ENCODE measurements around the gene BCL7C. TPM values are rescaled to one million over a fixed set of nuclear protein-coding genes. Genes with fewer than 3 reads are reported as not detected.

BCL7C gene
- polyA plus RNA-seq, 1 experiment, result 27.7 TPM

DNA sequence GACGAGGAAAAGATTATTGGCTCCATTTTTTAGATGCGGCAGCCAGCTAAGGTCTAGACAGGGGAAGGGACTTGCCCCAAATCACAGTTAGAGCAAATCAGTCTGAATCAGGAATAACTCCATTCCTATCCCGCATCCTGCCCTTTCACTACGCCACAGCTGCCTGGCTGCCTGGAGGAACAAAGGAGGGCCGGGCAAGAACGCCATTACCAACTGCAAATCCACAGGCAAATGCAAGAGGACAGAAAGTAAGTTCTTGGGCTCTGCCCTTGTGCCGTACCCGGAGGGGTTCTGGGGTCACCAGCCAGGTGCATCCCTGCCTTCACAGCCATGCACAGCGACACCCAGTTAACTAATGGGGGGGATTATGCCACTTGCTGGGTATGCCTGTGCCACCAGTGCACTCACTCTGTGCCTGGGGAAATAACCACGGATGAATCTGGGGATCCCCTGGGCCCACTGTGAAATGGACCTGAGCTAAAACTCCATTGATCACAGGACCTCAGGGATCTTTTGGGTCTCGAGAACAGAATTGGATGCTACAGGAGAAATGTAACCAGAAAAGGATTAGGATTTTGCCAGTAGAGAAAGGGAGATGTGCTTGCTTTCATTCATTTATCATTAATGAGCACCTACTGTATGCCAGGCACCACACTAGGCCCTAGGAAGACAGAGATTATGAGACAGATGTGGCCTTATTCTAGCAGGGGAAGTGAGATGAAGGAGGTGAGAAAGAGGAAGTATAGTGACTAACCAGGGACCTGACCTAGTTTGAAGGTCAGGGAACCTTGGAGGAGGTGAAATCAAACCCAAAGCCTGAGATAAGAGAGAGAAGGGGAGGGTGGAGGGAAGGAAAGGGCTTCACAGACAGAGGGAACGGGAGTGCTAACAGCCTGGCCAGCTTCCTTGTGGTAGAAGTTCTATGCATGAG lies 17.7 kb downstream of the BCL7C start:
- Histone ChIP-seq H3K9me3 (ENCODE audit: control insufficient read depth, insufficient read depth, low read length) (peaks cover 3% of the 10 kb centered on the region; the same call in 1 of the 2 replicates), H3K4me3 (ENCODE audit: low read depth, low read length) (peak overlapping the region; percentile 85), H3K27me3 (ENCODE audit: control insufficient read depth, insufficient read depth, low read length) (no peaks in the 10 kb centered on the region), H3K27ac (ENCODE audit: low read depth, low read length) (peak overlapping the region; percentile 96)
- TF ChIP-seq, protein P1, sequence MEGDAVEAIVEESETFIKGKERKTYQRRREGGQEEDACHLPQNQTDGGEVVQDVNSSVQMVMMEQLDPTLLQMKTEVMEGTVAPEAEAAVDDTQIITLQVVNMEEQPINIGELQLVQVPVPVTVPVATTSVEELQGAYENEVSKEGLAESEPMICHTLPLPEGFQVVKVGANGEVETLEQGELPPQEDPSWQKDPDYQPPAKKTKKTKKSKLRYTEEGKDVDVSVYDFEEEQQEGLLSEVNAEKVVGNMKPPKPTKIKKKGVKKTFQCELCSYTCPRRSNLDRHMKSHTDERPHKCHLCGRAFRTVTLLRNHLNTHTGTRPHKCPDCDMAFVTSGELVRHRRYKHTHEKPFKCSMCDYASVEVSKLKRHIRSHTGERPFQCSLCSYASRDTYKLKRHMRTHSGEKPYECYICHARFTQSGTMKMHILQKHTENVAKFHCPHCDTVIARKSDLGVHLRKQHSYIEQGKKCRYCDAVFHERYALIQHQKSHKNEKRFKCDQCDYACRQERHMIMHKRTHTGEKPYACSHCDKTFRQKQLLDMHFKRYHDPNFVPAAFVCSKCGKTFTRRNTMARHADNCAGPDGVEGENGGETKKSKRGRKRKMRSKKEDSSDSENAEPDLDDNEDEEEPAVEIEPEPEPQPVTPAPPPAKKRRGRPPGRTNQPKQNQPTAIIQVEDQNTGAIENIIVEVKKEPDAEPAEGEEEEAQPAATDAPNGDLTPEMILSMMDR (IDR thresholded peaks at IDR 0.05; ENCODE audit: low read depth, low read length), result no peak
- ChIA-PET POLR2A (interaction anchor here (1.0 to 3.0 kb wide), 6 partner anchors 10 to 89 kb away, joined by 3 to 22 read pairs (median 10); partner anchors contain the start of genes CTF1 and ZNF629), CTCF (interaction anchor here (1.1 to 1.5 kb wide), 2 partner anchors 25 to 61 kb away, joined by 3 to 4 read pairs; no protein-coding TSS in a partner anchor)
- no peak for DNase-seq (ENCODE audit: low read depth, low spot score)

DNA sequence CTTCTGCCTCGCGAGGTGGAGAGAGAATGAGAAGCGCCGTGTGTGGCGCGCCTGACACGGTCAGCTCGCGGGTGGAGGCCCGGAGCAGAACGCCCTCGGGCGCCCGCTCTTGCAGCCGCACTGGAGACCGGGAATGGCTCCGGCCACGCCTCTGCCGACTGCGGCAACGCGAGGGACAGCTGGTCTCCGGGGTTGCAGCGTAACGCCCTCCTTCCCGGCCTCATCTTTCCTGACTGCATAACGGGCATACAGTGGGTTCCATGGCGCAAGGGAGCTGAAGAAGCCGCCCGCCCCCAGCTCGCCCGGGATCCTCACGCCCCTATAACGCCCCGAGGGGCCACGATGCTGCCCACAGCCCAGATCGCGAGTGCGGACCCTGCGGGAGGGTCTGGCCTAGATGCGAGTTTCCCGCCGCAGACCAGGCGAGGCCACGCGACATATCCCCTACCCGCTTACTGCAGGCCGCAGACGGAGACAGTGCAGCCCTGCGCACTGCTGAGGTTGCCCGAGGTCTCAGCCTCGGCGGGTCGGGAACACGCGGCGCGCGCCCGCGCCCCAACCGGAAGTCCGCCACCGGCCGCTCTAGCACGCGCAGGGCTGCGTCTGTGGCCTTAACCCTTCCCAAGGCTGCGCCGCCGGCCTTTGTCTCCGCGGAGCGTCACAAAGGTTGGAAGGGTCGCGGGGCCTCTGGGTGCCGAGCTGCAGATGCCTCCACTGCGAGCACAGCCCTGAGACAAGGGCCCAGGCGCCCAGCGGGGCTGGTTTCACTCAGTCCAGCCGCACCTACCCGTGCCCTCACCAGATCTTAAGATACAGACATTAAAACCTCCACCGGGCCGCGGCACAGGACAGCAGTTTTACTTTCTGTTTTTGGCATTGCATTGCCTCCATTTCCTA lies 18.8 kb downstream of the BCL7C start:
- Histone ChIP-seq H3K27me3 (ENCODE audit: control insufficient read depth, insufficient read depth, low read length) (no peaks in the 10 kb centered on the region), H3K9me3 (ENCODE audit: control insufficient read depth, insufficient read depth, low read length) (peaks cover 3% of the 10 kb centered on the region; the same call in 1 of the 2 replicates), H3K27ac (ENCODE audit: low read depth, low read length) (peak overlapping the region; percentile 96), H3K4me3 (ENCODE audit: low read depth, low read length) (peak overlapping the region; percentile 85)
- POLR2A ChIA-PET, result interaction anchor here (0.5 to 3.0 kb wide), 10 partner anchors 11 to 88 kb away, joined by 3 to 22 read pairs (median 4); partner anchors contain the start of genes BCL7C, CTF1 and ZNF629
- CTCF ChIA-PET, result interaction anchor here (1.2 to 1.3 kb wide), 3 partner anchors 18 to 61 kb away, joined by 3 read pairs; no protein-coding TSS in a partner anchor
- TF ChIP-seq, protein P1 (IDR thresholded peaks at IDR 0.05; ENCODE audit: low read depth, low read length), result no peak
- DNase-seq (ENCODE audit: low read depth, low spot score), result peak; percentile 57

DNA sequence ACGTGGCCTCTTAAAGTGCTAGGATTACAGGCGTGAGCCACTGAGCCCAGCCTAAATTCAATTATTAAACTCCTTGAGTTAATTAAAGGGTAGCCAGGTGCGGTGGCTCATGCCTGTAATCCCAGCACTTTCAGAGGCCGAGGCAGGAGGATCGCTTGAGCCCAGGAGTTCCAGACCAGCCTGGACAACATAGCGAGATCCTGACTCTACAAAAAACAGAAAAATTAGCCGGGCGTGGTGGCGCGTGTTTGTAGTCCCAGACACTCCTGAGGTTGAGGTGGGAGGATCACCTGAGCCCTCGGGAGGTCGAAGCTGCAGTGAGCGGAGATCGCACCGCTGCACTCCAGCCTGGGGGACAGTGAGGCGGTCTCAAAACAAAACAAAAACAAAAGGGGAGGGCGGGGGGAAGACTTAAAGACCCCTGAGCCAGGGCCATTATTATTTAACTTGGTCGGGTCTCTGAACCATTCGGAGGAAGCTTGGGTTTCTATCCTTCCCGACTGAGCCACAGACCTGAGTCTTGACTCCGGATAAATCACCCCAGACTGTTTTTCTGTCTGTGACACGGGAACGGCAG lies 19.5 kb downstream of the BCL7C start:
- DNase-seq (ENCODE audit: low read depth, low spot score), result no peak
- no peaks in the 10 kb centered on the region for H3K27me3 ChIP-seq (ENCODE audit: control insufficient read depth, insufficient read depth, low read length)
- POLR2A ChIA-PET, result interaction anchor here (0.5 to 3.0 kb wide), 9 partner anchors 16 to 87 kb away, joined by 3 to 22 read pairs (median 5); partner anchors contain the start of genes BCL7C, CTF1 and ZNF629
- peak overlapping the region; percentile 85 for H3K4me3 ChIP-seq (ENCODE audit: low read depth, low read length)
- peaks cover 3% of the 10 kb centered on the region; the same call in 1 of the 2 replicates for H3K9me3 ChIP-seq (ENCODE audit: control insufficient read depth, insufficient read depth, low read length)
- TF ChIP-seq, protein P1 (IDR thresholded peaks at IDR 0.05; ENCODE audit: low read depth, low read length), result no peak
- H3K27ac ChIP-seq (ENCODE audit: low read depth, low read length), result peak overlapping the region; percentile 96
- CTCF ChIA-PET, result interaction anchor here (1.2 to 1.3 kb wide), 3 partner anchors 19 to 60 kb away, joined by 3 read pairs; no protein-coding TSS in a partner anchor

DNA sequence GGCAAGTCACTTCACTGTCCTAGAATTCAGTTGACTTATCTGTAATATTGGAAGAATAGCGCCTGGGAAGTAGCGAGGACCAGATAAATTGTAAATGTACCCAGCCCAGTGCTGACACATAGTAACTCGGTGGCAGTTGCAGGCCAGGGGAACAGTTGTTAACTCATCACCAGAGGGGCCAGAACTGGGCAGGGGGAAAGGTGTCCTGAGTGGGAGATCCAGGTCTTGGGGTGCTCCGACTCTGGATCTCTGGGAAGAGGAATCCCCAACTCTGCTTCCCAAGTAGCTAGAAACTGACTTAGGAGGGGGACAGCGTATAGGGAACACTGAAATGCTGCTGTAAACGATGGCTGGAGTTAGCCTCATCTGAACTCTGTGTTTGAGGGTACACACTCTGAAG lies 23.0 kb downstream of the BCL7C start:
- POLR2A ChIA-PET, result no interaction called here
- CTCF ChIA-PET, result interaction anchor here (1.9 kb wide), 1 partner anchor 26 kb away, joined by 8 read pairs; no protein-coding TSS in a partner anchor
- H3K4me3 ChIP-seq (ENCODE audit: low read depth, low read length), result no peak overlapping the region
- no peak for DNase-seq (ENCODE audit: low read depth, low spot score)
- TF ChIP-seq, protein P1 (IDR thresholded peaks at IDR 0.05; ENCODE audit: low read depth, low read length), result no peak
- H3K9me3 ChIP-seq (ENCODE audit: control insufficient read depth, insufficient read depth, low read length), result peaks cover 3% of the 10 kb centered on the region; the same call in 1 of the 2 replicates
- H3K27ac ChIP-seq (ENCODE audit: low read depth, low read length), result no peak overlapping the region
- H3K27me3 ChIP-seq (ENCODE audit: control insufficient read depth, insufficient read depth, low read length), result no peaks in the 10 kb centered on the region
